Neutrophil (primary cell): ENCODE results near the gene TTC21B.

ENCODE experiments used
- H3K27ac ChIP-seq: fragments of 200-600 bp; sonication (generic); 2 replicates; pipeline ENCODE4 v1.5.1; 2016; ENCODE audit warnings: mild to moderate bottlenecking, moderate library complexity
- H3K27me3 ChIP-seq: fragments of 200-600 bp; sonication (generic); 2 replicates; pipeline ENCODE4 v1.6.0; 2016; ENCODE audit warnings: mild to moderate bottlenecking
- H3K36me3 ChIP-seq: fragments of 200-600 bp; sonication (generic); 2 replicates; pipeline ENCODE4 v1.5.1; 2017
- H3K4me1 ChIP-seq, 2 experiments: fragments of 200-600 bp in 1 of 2; sonication (generic) in 1 of 2; 1 replicate in 1 of 2; 2 replicates in 1 of 2; pipeline versions ENCODE4 v1.5.1 to v1.6.1; 2013 to 2016; ENCODE audit warnings: low read depth in 1 of 2, low read length in 1 of 2, mild to moderate bottlenecking in 1 of 2, moderate library complexity in 1 of 2; ENCODE audit not compliant: control insufficient read depth in 1 of 2, insufficient read depth in 1 of 2
- H3K4me3 ChIP-seq, 2 experiments: fragments of 200-600 bp in 1 of 2; sonication (generic) in 1 of 2; 1 replicate in 1 of 2; 2 replicates in 1 of 2; pipeline ENCODE4 v1.5.1; 2013 to 2016; ENCODE audit warnings: low read depth in 1 of 2, low read length in 1 of 2, mild to moderate bottlenecking in 1 of 2, moderate library complexity in 1 of 2
- H3K9me3 ChIP-seq: fragments of 200-600 bp; sonication (generic); 2 replicates; pipeline ENCODE4 v1.5.1; 2016
- TF ChIP-seq, protein P1 (sequence below): fragments of 200-600 bp; sonication (generic); IDR thresholded peaks from 2 replicates; pipeline ENCODE4 v1.5.1; 2016; ENCODE audit warnings: antibody characterized with exemption

Gene TTC21B

DNA sequence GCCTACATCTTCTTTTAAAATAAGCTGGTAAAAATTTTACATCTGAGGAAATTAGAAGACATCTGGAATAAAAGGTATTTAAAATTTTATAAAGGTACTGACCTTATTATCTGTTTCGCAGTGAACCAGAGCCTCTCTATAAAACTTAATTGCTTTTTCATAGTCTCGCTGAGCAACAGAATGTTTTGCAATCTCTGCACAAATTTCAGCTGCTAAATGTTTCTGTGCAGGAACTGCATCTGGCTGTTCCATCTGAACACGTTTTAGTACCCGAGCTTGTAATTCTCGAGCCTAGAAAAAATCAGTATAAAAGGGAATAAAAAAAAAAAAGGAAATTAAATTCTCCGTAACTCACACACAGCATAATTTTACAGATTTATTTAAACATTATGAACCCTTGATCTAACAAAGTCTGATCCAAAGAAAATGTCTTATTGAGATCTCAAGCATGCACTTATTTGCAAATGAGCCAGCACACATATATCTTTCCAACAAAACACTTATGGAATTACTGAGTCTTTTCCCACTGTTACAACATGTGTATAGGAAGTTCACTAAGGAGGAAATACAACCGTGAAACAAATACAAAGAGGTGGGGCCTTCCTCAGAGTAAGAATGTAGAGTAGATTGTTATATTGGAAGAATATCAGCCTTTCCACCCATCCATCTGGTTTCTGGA lies 51.8 kb downstream of the TTC21B start:
- no peak overlapping the region for H3K4me3 ChIP-seq
- H3K9me3 ChIP-seq = no peaks in the 10 kb centered on the region

GRCh38 chr2:165899311-165899710 lies 54.3 kb downstream of the TTC21B start:
- Histone ChIP-seq H3K27me3 (no peaks in the 10 kb centered on the region), H3K27ac (no peak overlapping the region), H3K9me3 (no peaks in the 10 kb centered on the region), H3K4me1 (peaks cover 13 to 32% of the 10 kb centered on the region in 2 experiments), H3K4me3 (no peak overlapping the region), H3K36me3 (no peaks in the 10 kb centered on the region)
- TF ChIP-seq, protein P1, sequence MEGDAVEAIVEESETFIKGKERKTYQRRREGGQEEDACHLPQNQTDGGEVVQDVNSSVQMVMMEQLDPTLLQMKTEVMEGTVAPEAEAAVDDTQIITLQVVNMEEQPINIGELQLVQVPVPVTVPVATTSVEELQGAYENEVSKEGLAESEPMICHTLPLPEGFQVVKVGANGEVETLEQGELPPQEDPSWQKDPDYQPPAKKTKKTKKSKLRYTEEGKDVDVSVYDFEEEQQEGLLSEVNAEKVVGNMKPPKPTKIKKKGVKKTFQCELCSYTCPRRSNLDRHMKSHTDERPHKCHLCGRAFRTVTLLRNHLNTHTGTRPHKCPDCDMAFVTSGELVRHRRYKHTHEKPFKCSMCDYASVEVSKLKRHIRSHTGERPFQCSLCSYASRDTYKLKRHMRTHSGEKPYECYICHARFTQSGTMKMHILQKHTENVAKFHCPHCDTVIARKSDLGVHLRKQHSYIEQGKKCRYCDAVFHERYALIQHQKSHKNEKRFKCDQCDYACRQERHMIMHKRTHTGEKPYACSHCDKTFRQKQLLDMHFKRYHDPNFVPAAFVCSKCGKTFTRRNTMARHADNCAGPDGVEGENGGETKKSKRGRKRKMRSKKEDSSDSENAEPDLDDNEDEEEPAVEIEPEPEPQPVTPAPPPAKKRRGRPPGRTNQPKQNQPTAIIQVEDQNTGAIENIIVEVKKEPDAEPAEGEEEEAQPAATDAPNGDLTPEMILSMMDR = no peak

More for the DNA sequence above, 51.8 kb downstream of the TTC21B start:
- TF ChIP-seq, protein P1 = no peak
- no peaks in the 10 kb centered on the region for H3K27me3 ChIP-seq
- H3K36me3 ChIP-seq = no peaks in the 10 kb centered on the region
- H3K4me1 ChIP-seq = peaks cover 13 to 32% of the 10 kb centered on the region in 2 experiments
- peak overlapping the region; percentile 11 for H3K27ac ChIP-seq

- Histone ChIP-seq H3K9me3 (no peaks in the 10 kb centered on the region), H3K27ac (peak overlapping the region; percentile 61), H3K36me3 (no peaks in the 10 kb centered on the region), H3K27me3 (no peaks in the 10 kb centered on the region), H3K4me3 (no peak overlapping the region), H3K4me1 (peaks cover 13 to 32% of the 10 kb centered on the region in 2 experiments)
- TF ChIP-seq, protein P1 = no peak
Observed at GRCh38 chr2:165898381-165898780, 55.2 kb downstream of the TTC21B start.

GRCh38 chr2:165897726-165898125 lies 55.9 kb downstream of the TTC21B start:
- Histone ChIP-seq H3K36me3 (no peaks in the 10 kb centered on the region), H3K27me3 (no peaks in the 10 kb centered on the region), H3K4me3 (no peak overlapping the region), H3K4me1 (peaks cover 11 to 26% of the 10 kb centered on the region in 2 experiments), H3K27ac (peak overlapping the region; percentile 61), H3K9me3 (no peaks in the 10 kb centered on the region)
- TF ChIP-seq, protein P1 = no peak

DNA sequence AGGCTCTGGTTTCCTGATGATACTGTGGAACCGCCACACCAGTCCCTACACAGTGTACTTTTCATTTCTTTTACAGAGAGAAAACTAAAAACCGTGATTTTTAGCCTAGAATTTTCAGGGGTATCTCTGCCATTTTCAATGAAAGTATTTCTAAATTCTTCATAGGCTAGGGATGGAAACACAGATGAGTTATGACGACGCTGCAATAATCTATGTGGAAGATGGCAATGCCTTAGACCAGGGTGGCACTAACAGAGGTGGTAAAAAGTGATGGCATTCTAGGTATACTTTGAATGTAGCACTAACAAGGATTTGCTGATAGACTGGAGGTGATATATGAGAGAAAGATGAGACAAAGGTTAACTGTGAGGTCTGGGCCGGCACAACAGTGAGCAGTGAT lies 56.5 kb downstream of the TTC21B start:
- H3K27ac ChIP-seq = peak overlapping the region; percentile 61
- no peaks in the 10 kb centered on the region for H3K36me3 ChIP-seq
- no peak overlapping the region for H3K4me3 ChIP-seq
- TF ChIP-seq, protein P1 = no peak
- H3K4me1 ChIP-seq = peaks cover 9 to 19% of the 10 kb centered on the region in 2 experiments
- no peaks in the 10 kb centered on the region for H3K9me3 ChIP-seq
- H3K27me3 ChIP-seq = no peaks in the 10 kb centered on the region
